SH-SY5Y (cell line): ENCODE measurements around the gene CDC34.

Experiments
- GATA2 ChIP-seq: IDR thresholded peaks from 2 replicates; pipeline ENCODE4 v1.6.1; 2011; ENCODE audit warnings: mild to moderate bottlenecking, low read depth, low read length
- GATA3 ChIP-seq: IDR thresholded peaks from 2 replicates; pipeline ENCODE4 v1.6.1; 2011; ENCODE audit warnings: low read depth, mild to moderate bottlenecking, low read length, moderate library complexity

- TF ChIP-seq GATA2 (no peak), GATA3 (no peak)
Observed at GRCh38 chr19:496986-497385, 34.6 kb upstream of the CDC34 start.
